ENCODE measurements around the gene UGT1A8.

UGT1A8 gene

GRCh38 chr2:233789554-233789953 is 172.1 kb downstream of the UGT1A8 start:
- H3K27me3 ChIP-seq (ENCODE audit: insufficient read depth, low read length), result no peaks in the 10 kb centered on the region; the same call in 1 of the 2 replicates

GRCh38 chr2:233791151-233791882 is 173.9 kb downstream of the UGT1A8 start:
- Histone ChIP-seq H4K20me1 (ENCODE audit: insufficient read depth, low read length) (no peaks in the 10 kb centered on the region), H3K9me3 (ENCODE audit: low read length) (no peaks in the 10 kb centered on the region), H3K4me2 (ENCODE audit: low read length) (no peak overlapping the region), H3K27ac (ENCODE audit: low read depth, low read length, poor library complexity, severe bottlenecking) (no peak overlapping the region), H3K9me2 (ENCODE audit: low read depth, low read length) (no peaks in the 10 kb centered on the region), H3K79me2 (ENCODE audit: insufficient read depth, low read length) (no peaks in the 10 kb centered on the region), H3K27me3 (ENCODE audit: insufficient read depth, low read length) (no peaks in the 10 kb centered on the region; the same call in 1 of the 2 replicates), H3K9ac (ENCODE audit: low read length) (no peak overlapping the region), H2AFZ (ENCODE audit: low read length) (no peak overlapping the region), H3K36me3 (ENCODE audit: insufficient read depth, low read length) (no peaks in the 10 kb centered on the region), H3F3A (ENCODE audit: insufficient read depth, low read length) (no peaks in the 10 kb centered on the region), H3K4me3 (ENCODE audit: low read depth, low read length, poor library complexity, severe bottlenecking) (no peak overlapping the region), H3K4me1 (ENCODE audit: insufficient read depth, low read length, severe bottlenecking) (peaks cover 21% of the 10 kb centered on the region)
- TF ChIP-seq CTCF (IDR thresholded peaks at IDR 0.05; ENCODE audit: low read length) (no peak), EZH2 (IDR thresholded peaks at IDR 0.05; ENCODE audit: borderline replicate concordance, low read length) (no peak)

More at GRCh38 chr2:233789554-233789953, 172.1 kb downstream of the UGT1A8 start:
- peaks cover 21% of the 10 kb centered on the region for H3K4me1 ChIP-seq (ENCODE audit: insufficient read depth, low read length, severe bottlenecking)
- H3K9ac ChIP-seq (ENCODE audit: low read length), result no peak overlapping the region
- H3F3A ChIP-seq (ENCODE audit: insufficient read depth, low read length), result no peaks in the 10 kb centered on the region
- no peak overlapping the region for H2AFZ ChIP-seq (ENCODE audit: low read length)
- no peaks in the 10 kb centered on the region for H4K20me1 ChIP-seq (ENCODE audit: insufficient read depth, low read length)
- H3K9me2 ChIP-seq (ENCODE audit: low read depth, low read length), result no peaks in the 10 kb centered on the region
- H3K4me3 ChIP-seq (ENCODE audit: low read depth, low read length, poor library complexity, severe bottlenecking), result no peak overlapping the region
- H3K36me3 ChIP-seq (ENCODE audit: insufficient read depth, low read length), result no peaks in the 10 kb centered on the region
- H3K4me2 ChIP-seq (ENCODE audit: low read length), result no peak overlapping the region
- no peak for TF ChIP-seq EZH2 (IDR thresholded peaks at IDR 0.05; ENCODE audit: borderline replicate concordance, low read length)
- TF ChIP-seq CTCF (IDR thresholded peaks at IDR 0.05; ENCODE audit: low read length), result no peak
- no peaks in the 10 kb centered on the region for H3K79me2 ChIP-seq (ENCODE audit: insufficient read depth, low read length)
- no peaks in the 10 kb centered on the region for H3K9me3 ChIP-seq (ENCODE audit: low read length)
- H3K27ac ChIP-seq (ENCODE audit: low read depth, low read length, poor library complexity, severe bottlenecking), result no peak overlapping the region

- Histone ChIP-seq H3K9me3 (ENCODE audit: low read length) (no peaks in the 10 kb centered on the region), H3K36me3 (ENCODE audit: insufficient read depth, low read length) (no peaks in the 10 kb centered on the region), H3F3A (ENCODE audit: insufficient read depth, low read length) (no peaks in the 10 kb centered on the region), H3K4me3 (ENCODE audit: low read depth, low read length, poor library complexity, severe bottlenecking) (peak overlapping the region; percentile 21), H3K79me2 (ENCODE audit: insufficient read depth, low read length) (no peaks in the 10 kb centered on the region), H3K27me3 (ENCODE audit: insufficient read depth, low read length) (no peaks in the 10 kb centered on the region; the same call in 1 of the 2 replicates), H3K4me1 (ENCODE audit: insufficient read depth, low read length, severe bottlenecking) (peaks cover 21% of the 10 kb centered on the region), H2AFZ (ENCODE audit: low read length) (no peak overlapping the region), H3K9ac (ENCODE audit: low read length) (no peak overlapping the region), H3K9me2 (ENCODE audit: low read depth, low read length) (no peaks in the 10 kb centered on the region), H3K27ac (ENCODE audit: low read depth, low read length, poor library complexity, severe bottlenecking) (no peak overlapping the region), H4K20me1 (ENCODE audit: insufficient read depth, low read length) (no peaks in the 10 kb centered on the region), H3K4me2 (ENCODE audit: low read length) (peak overlapping the region; percentile 44)
- TF ChIP-seq EZH2 (IDR thresholded peaks at IDR 0.05; ENCODE audit: borderline replicate concordance, low read length) (no peak), CTCF (IDR thresholded peaks at IDR 0.05; ENCODE audit: low read length) (no peak)
Observed at GRCh38 chr2:233791883-233792329, 174.5 kb downstream of the UGT1A8 start.
